ENCODE measurements around the gene OSMR.

DNA sequence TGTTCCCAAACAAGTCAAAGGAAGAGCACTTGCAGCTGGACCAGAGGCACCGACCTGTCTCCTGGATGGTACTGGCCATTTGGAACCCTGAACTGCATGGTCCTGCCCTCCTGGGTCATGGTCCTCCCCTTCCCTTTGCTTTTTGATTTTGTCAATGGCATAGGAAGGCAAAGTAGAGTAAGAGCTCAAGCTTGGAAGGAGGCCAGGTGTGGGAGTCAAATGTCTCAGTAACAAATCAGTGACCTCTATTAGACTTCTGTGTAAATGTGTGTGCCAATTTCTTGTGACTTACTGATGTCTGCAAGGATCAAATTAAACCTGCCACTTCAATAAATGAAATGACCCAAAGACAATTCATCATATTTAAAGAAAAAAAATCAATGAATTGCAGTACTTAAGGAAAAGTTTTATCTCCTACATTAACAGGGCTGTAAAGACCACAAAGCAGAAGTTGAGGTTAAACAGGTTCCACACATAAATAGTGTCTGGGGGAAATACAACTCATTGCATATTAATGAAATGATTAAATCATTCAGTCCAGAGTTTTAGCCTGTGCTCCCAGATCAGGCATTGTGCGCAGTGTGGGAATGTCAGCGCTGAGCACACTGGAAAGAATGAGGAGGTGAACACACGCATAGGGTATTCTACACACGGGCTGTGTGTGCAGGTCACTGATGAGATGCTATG is 32.7 kb downstream of the OSMR start:
- TF ChIP-seq, protein P1, sequence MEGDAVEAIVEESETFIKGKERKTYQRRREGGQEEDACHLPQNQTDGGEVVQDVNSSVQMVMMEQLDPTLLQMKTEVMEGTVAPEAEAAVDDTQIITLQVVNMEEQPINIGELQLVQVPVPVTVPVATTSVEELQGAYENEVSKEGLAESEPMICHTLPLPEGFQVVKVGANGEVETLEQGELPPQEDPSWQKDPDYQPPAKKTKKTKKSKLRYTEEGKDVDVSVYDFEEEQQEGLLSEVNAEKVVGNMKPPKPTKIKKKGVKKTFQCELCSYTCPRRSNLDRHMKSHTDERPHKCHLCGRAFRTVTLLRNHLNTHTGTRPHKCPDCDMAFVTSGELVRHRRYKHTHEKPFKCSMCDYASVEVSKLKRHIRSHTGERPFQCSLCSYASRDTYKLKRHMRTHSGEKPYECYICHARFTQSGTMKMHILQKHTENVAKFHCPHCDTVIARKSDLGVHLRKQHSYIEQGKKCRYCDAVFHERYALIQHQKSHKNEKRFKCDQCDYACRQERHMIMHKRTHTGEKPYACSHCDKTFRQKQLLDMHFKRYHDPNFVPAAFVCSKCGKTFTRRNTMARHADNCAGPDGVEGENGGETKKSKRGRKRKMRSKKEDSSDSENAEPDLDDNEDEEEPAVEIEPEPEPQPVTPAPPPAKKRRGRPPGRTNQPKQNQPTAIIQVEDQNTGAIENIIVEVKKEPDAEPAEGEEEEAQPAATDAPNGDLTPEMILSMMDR (IDR thresholded peaks at IDR 0.05): no peak
- no peak for TF ChIP-seq POLR2A (IDR thresholded peaks at IDR 0.05)

Data from transverse colon (tissue), 3 donors.